T-helper 1 cell treated with Interleukin-12 subunit alpha and Interleukin-12 subunit beta and Interleukin-4 antibody, amounts not matched to agents 30 ng/mL and 1 ng/mL, for 36 hours (primary cell): ENCODE results near the gene PREX1. TPM values are rescaled to one million over a fixed set of nuclear protein-coding genes. Genes with fewer than 3 reads are reported as not detected.

ENCODE experiments used
- intact Hi-C: fragments of 100-400 bp; cut with micrococcal nuclease; formaldehyde crosslinking; loops from one replicate; pipeline ENCODE4 v1.15.1; 2024
- total RNA-seq: library from RNA; stranded (reverse); gene quantifications from 2 replicates; pipeline ENCODE4 v1.2.3, GENCODE V29; 2022

The PREX1 gene
- total RNA-seq, 1 donor from 2014 or later = 119 TPM

- intact Hi-C loops = no loop called here
Observed at GRCh38 chr20:48667889-48668413, 159.8 kb downstream of the PREX1 start.

- intact Hi-C loops = no loop called here
Observed at GRCh38 chr20:48667481-48667880, 160.3 kb downstream of the PREX1 start.

- intact Hi-C loops = no loop called here
Observed at GRCh38 chr20:48665785-48666184, 162.0 kb downstream of the PREX1 start.

- intact Hi-C loops = no loop called here
Observed at GRCh38 chr20:48662711-48663110, 165.1 kb downstream of the PREX1 start.

- intact Hi-C loops = no loop called here
Observed at GRCh38 chr20:48661575-48662455, 166.0 kb downstream of the PREX1 start.

- intact Hi-C loops = no loop called here
Observed at GRCh38 chr20:48660788-48661187, 167.0 kb downstream of the PREX1 start.

GRCh38 chr20:48659858-48660257 lies 167.9 kb downstream of the PREX1 start:
- intact Hi-C loops = loop anchor here (5.0 kb wide), 1 partner anchor 262 kb away; the partner anchor contains the start of gene ARFGEF2

- intact Hi-C loops = loop anchor here (5.0 kb wide), 1 partner anchor 264 kb away; the partner anchor contains the start of gene ARFGEF2
Observed at GRCh38 chr20:48658505-48658904, 169.3 kb downstream of the PREX1 start.

GRCh38 chr20:48658198-48658476 lies 169.7 kb downstream of the PREX1 start:
- intact Hi-C loops = loop anchor here (5.0 kb wide), 1 partner anchor 264 kb away; the partner anchor contains the start of gene ARFGEF2

- intact Hi-C loops = loop anchor here (1.0 to 5.0 kb wide), 5 partner anchors 22 to 561 kb away; partner anchors contain the start of genes ARFGEF2, DDX27 and PREX1
Observed at GRCh38 chr20:48657426-48658197, 170.2 kb downstream of the PREX1 start.

- intact Hi-C loops = loop anchor here (1.0 to 5.0 kb wide), 5 partner anchors 21 to 562 kb away; partner anchors contain the start of genes ARFGEF2, DDX27 and PREX1
Observed at GRCh38 chr20:48656661-48657211, 171.1 kb downstream of the PREX1 start.

- intact Hi-C loops = loop anchor here (2.0 to 5.0 kb wide), 3 partner anchors 171 to 563 kb away; partner anchors contain the start of genes ARFGEF2, DDX27 and PREX1
Observed at GRCh38 chr20:48656137-48656536, 171.7 kb downstream of the PREX1 start.

GRCh38 chr20:48653706-48654051 lies 174.1 kb downstream of the PREX1 start:
- intact Hi-C loops = no loop called here

- intact Hi-C loops = no loop called here
Observed at GRCh38 chr20:48652961-48653705, 174.7 kb downstream of the PREX1 start.

GRCh38 chr20:48651960-48652359 lies 175.8 kb downstream of the PREX1 start:
- intact Hi-C loops = no loop called here

- intact Hi-C loops = no loop called here
Observed at GRCh38 chr20:48651271-48651670, 176.5 kb downstream of the PREX1 start.

- intact Hi-C loops = no loop called here
Observed at GRCh38 chr20:48649868-48650267, 177.9 kb downstream of the PREX1 start.

- intact Hi-C loops = no loop called here
Observed at GRCh38 chr20:48649104-48649626, 178.6 kb downstream of the PREX1 start.

GRCh38 chr20:48648482-48649051 lies 179.2 kb downstream of the PREX1 start:
- intact Hi-C loops = no loop called here

GRCh38 chr20:48647858-48648257 lies 179.9 kb downstream of the PREX1 start:
- intact Hi-C loops = no loop called here
